ENCODE measurements around the gene SHB. TPM values are rescaled to one million over a fixed set of nuclear protein-coding genes. Genes with fewer than 3 reads are reported as not detected.

SHB gene
- total and polyA plus RNA-seq, 2 of the 8 experiments (the other 6 are each of a cell fraction or from before 2014, with no cell fraction given): 4.1 to 12.6 TPM

GRCh38 chr9:37990404-37991015 is 78.5 kb downstream of the SHB start:
- Histone ChIP-seq H3K4me3 (ENCODE audit: extremely low read depth in 1 of 4, insufficient read depth in 2 of 4, low read depth in 3 of 4, low read length in 4 of 4) (no peak overlapping the region), H2BK15ac (ENCODE audit: low read length) (no peak overlapping the region), H2BK5ac (ENCODE audit: low read depth, low read length) (no peak overlapping the region), H3K9me3 (ENCODE audit: insufficient read depth in 2 of 2, low read depth in 1 of 2, low read length in 1 of 2) (no peaks in the 10 kb centered on the region), H3K4me2 (ENCODE audit: insufficient read depth in 1 of 2, low read depth in 2 of 2, low read length in 2 of 2) (no peak overlapping the region), H3K9ac (replicated peaks in 1 of 4; ENCODE audit: extremely low read depth in 1 of 4, low read depth in 3 of 4, low read length in 3 of 4) (no peak overlapping the region), H3K36me3 (ENCODE audit: control insufficient read depth in 2 of 4, insufficient read depth in 4 of 4, low read length in 3 of 4) (no peaks in the 10 kb centered on the region; a peak in 1 of 8 replicates), H3K23me2 (ENCODE audit: low read depth, low read length) (no peaks in the 10 kb centered on the region), H3K18ac (ENCODE audit: extremely low read depth, low read length) (no peak overlapping the region), H2AK5ac (ENCODE audit: low read depth, low read length) (no peak overlapping the region), H4K20me1 (replicated peaks in 1 of 2; ENCODE audit: control insufficient read depth in 1 of 2, insufficient read depth in 2 of 2, low read length in 2 of 2) (peaks cover 0 to 2% of the 10 kb centered on the region in 2 experiments), H3K4ac (replicated peaks; ENCODE audit: insufficient read length, low read depth, low read length) (no peak overlapping the region), H4K8ac (ENCODE audit: extremely low read depth, insufficient read depth, low read length) (no peak overlapping the region), H3K56ac (replicated peaks; ENCODE audit: insufficient read length, low read depth, low read length) (no peak overlapping the region), H2AFZ (ENCODE audit: low read length) (no peak overlapping the region), H3K4me1 (replicated peaks in 1 of 4; ENCODE audit: control insufficient read depth in 3 of 4, insufficient read depth in 4 of 4, low read length in 3 of 4) (peaks cover 0 to 4% (median 0%) of the 10 kb centered on the region in 4 experiments; a peak in 1 of 7 replicates), H3K23ac (ENCODE audit: insufficient read length) (no peak overlapping the region), H3K27ac (ENCODE audit: low read depth, low read length) (no peak overlapping the region), H3K14ac (ENCODE audit: insufficient read length) (no peak overlapping the region), H3K79me1 (ENCODE audit: low read depth, low read length) (peaks cover 5% of the 10 kb centered on the region; the same call in 1 of the 2 replicates), H4K91ac (replicated peaks; ENCODE audit: insufficient read length, low read length) (no peak overlapping the region), H3K27me3 (replicated peaks in 1 of 4; ENCODE audit: control insufficient read depth in 3 of 4, extremely low read depth in 1 of 4, insufficient read depth in 3 of 4, low read length in 3 of 4) (no peaks in the 10 kb centered on the region), H2BK12ac (ENCODE audit: low read depth, low read length) (no peak overlapping the region), H2BK120ac (replicated peaks; ENCODE audit: low read depth, low read length) (no peak overlapping the region), H4K5ac (ENCODE audit: insufficient read length, low read depth, low read length) (no peak overlapping the region), H3K79me2 (ENCODE audit: control insufficient read depth in 1 of 2, insufficient read depth in 2 of 2, low read length in 2 of 2) (no peaks in the 10 kb centered on the region; a peak in 1 of 4 replicates), H2BK20ac (ENCODE audit: low read length) (no peak overlapping the region)
- ChIA-PET CTCF (ENCODE audit: partially characterized antibody) (interaction anchor here (3.8 kb wide), 1 partner anchor 8 kb away, joined by 11 read pairs; no protein-coding TSS in a partner anchor), POLR2A (ENCODE audit: partially characterized antibody) (no interaction called here)
- 81% methylated on average over 5 of the region's 5 CpGs; no CpG with 5 or more reads in 1 of the 2 experiments for WGBS, 2 experiments (ENCODE audit: extremely low coverage in 1 of 2, insufficient coverage in 1 of 2, insufficient read length in 1 of 2, insufficient replicate concordance in 2 of 2, low coverage in 1 of 2, low lambda C conversion rate in 2 of 2, missing lambda C conversion rate in 1 of 2)
- FAIRE-seq (no peak), DNase-seq (ENCODE audit: low read depth in 1 of 2, low spot score in 2 of 2) (no peak)
- no peak for TF ChIP-seq USF2 (IDR thresholded peaks at IDR 0.05; ENCODE audit: low read length)
- TF ChIP-seq PHF8 (conservative IDR thresholded peaks at IDR 0.05; ENCODE audit: low read depth, low read length): no peak
- TF ChIP-seq FOSL1 (IDR thresholded peaks at IDR 0.05; ENCODE audit: insufficient read depth, low read depth, low read length): no peak
- no peak for TF ChIP-seq MAFK (IDR thresholded peaks at IDR 0.05; ENCODE audit: low read depth, low read length)
- no peak for TF ChIP-seq EZH2 (IDR thresholded peaks at IDR 0.05; ENCODE audit: low read depth, low read length, severe bottlenecking)
- TF ChIP-seq ATF3 (IDR thresholded peaks at IDR 0.05; ENCODE audit: insufficient read depth, low read depth, low read length): no peak
- TF ChIP-seq CBX5 (IDR thresholded peaks at IDR 0.05; ENCODE audit: low read depth, low read length): no peak
- TF ChIP-seq KDM1A (IDR thresholded peaks at IDR 0.05; ENCODE audit: borderline replicate concordance, low read length): no peak
- TF ChIP-seq ATF2 (IDR thresholded peaks at IDR 0.05; ENCODE audit: low read length): no peak
